ENCODE results near the gene FHAD1. TPM values are rescaled to one million over a fixed set of nuclear protein-coding genes. Genes with fewer than 3 reads are reported as not detected.

The FHAD1 gene
- total and polyA plus RNA-seq, 2 donors: 0.66 to 0.71 TPM

GRCh38 chr1:15262706-15263105 lies 15.7 kb downstream of the FHAD1 start:
- Histone ChIP-seq H3K36me3 (ENCODE audit: control insufficient read depth in 2 of 2, insufficient read depth in 2 of 2, low read length in 1 of 2) (no peaks in the 10 kb centered on the region), H3K27ac (ENCODE audit: low read depth in 1 of 2, low read length in 1 of 2) (no peak overlapping the region), H3K4me1 (ENCODE audit: control insufficient read depth in 2 of 2, insufficient read depth in 2 of 2, low read length in 2 of 2) (no peaks in the 10 kb centered on the region), H3K27me3 (ENCODE audit: control insufficient read depth in 2 of 2, insufficient read depth in 1 of 2, low read length in 1 of 2) (peaks cover 0 to 25% of the 10 kb centered on the region in 2 donors), H3K4me3 (ENCODE audit: low read length in 2 of 2) (no peak overlapping the region), H3K9me3 (ENCODE audit: control insufficient read depth in 2 of 2, insufficient read depth in 1 of 2, low read length in 1 of 2) (peaks cover 0 to 2% of the 10 kb centered on the region in 2 donors)
- 93% methylated on average over 5 of the region's 5 CpGs for WGBS
- DNase-seq (ENCODE audit: low read depth in 6 of 9, low spot score in 9 of 9): no peak

GRCh38 chr1:15264769-15265168 lies 17.7 kb downstream of the FHAD1 start:
- H3K27ac ChIP-seq (ENCODE audit: low read depth in 1 of 2, low read length in 1 of 2): no peak overlapping the region
- DNase-seq (ENCODE audit: low read depth in 6 of 9, low spot score in 9 of 9): no peak
- no peaks in the 10 kb centered on the region for H3K36me3 ChIP-seq (ENCODE audit: control insufficient read depth in 2 of 2, insufficient read depth in 2 of 2, low read length in 1 of 2)
- no peaks in the 10 kb centered on the region for H3K4me1 ChIP-seq (ENCODE audit: control insufficient read depth in 2 of 2, insufficient read depth in 2 of 2, low read length in 2 of 2)
- 85% methylated on average over 2 of the region's 2 CpGs for WGBS
- H3K9me3 ChIP-seq (ENCODE audit: control insufficient read depth in 2 of 2, insufficient read depth in 1 of 2, low read length in 1 of 2): peaks cover 0 to 2% of the 10 kb centered on the region in 2 donors
- H3K27me3 ChIP-seq (ENCODE audit: control insufficient read depth in 2 of 2, insufficient read depth in 1 of 2, low read length in 1 of 2): peaks cover 0 to 21% of the 10 kb centered on the region in 2 donors
- H3K4me3 ChIP-seq (ENCODE audit: low read length in 2 of 2): no peak overlapping the region

GRCh38 chr1:15271196-15271595 lies 24.2 kb downstream of the FHAD1 start:
- no peak overlapping the region for H3K4me3 ChIP-seq (ENCODE audit: low read length in 2 of 2)
- no peaks in the 10 kb centered on the region for H3K36me3 ChIP-seq (ENCODE audit: control insufficient read depth in 2 of 2, insufficient read depth in 2 of 2, low read length in 1 of 2)
- H3K27ac ChIP-seq (ENCODE audit: low read depth in 1 of 2, low read length in 1 of 2): no peak overlapping the region
- 95% methylated on average over 7 of the region's 7 CpGs for WGBS
- H3K27me3 ChIP-seq (ENCODE audit: control insufficient read depth in 2 of 2, insufficient read depth in 1 of 2, low read length in 1 of 2): peaks cover 0 to 3% of the 10 kb centered on the region in 2 donors
- DNase-seq (ENCODE audit: low read depth in 6 of 9, low spot score in 9 of 9): no peak
- H3K9me3 ChIP-seq (ENCODE audit: control insufficient read depth in 2 of 2, insufficient read depth in 1 of 2, low read length in 1 of 2): peaks cover 0 to under 1% of the 10 kb centered on the region in 2 donors
- H3K4me1 ChIP-seq (ENCODE audit: control insufficient read depth in 2 of 2, insufficient read depth in 2 of 2, low read length in 2 of 2): no peaks in the 10 kb centered on the region

GRCh38 chr1:15272009-15272781 lies 25.2 kb downstream of the FHAD1 start:
- 43% methylated on average over 26 of the region's 26 CpGs for WGBS

DNA sequence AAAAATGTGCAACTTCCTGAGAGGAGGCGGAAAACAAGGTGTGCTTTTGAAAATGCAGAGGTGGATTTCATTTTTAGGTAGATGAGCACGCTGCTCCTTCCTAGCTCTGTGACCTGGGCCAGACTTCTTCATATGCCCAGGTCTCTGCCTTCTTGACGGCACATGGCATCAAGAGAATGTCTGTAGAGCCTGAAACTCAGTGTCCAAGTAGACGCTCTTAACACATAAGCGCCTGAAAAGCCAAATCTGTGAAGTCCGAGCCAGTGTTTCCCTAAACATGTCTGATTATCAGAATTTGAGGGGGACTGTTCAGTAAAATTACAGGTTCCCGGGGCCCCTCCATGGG lies 25.7 kb downstream of the FHAD1 start:
- H3K36me3 ChIP-seq (ENCODE audit: control insufficient read depth in 2 of 2, insufficient read depth in 2 of 2, low read length in 1 of 2): no peaks in the 10 kb centered on the region
- no peak for DNase-seq (ENCODE audit: low read depth in 6 of 9, low spot score in 9 of 9)
- no peaks in the 10 kb centered on the region for H3K9me3 ChIP-seq (ENCODE audit: control insufficient read depth in 2 of 2, insufficient read depth in 1 of 2, low read length in 1 of 2)
- H3K4me3 ChIP-seq (ENCODE audit: low read length in 2 of 2): no peak overlapping the region
- no peaks in the 10 kb centered on the region for H3K4me1 ChIP-seq (ENCODE audit: control insufficient read depth in 2 of 2, insufficient read depth in 2 of 2, low read length in 2 of 2)
- peaks cover 0 to 3% of the 10 kb centered on the region in 2 donors for H3K27me3 ChIP-seq (ENCODE audit: control insufficient read depth in 2 of 2, insufficient read depth in 1 of 2, low read length in 1 of 2)
- no peak overlapping the region for H3K27ac ChIP-seq (ENCODE audit: low read depth in 1 of 2, low read length in 1 of 2)
- WGBS: 68% methylated on average over 7 of the region's 7 CpGs

More at GRCh38 chr1:15272009-15272781, 25.2 kb downstream of the FHAD1 start:
- Histone ChIP-seq H3K4me3 (ENCODE audit: low read length in 2 of 2) (no peak overlapping the region), H3K4me1 (ENCODE audit: control insufficient read depth in 2 of 2, insufficient read depth in 2 of 2, low read length in 2 of 2) (no peaks in the 10 kb centered on the region), H3K9me3 (ENCODE audit: control insufficient read depth in 2 of 2, insufficient read depth in 1 of 2, low read length in 1 of 2) (no peaks in the 10 kb centered on the region), H3K36me3 (ENCODE audit: control insufficient read depth in 2 of 2, insufficient read depth in 2 of 2, low read length in 1 of 2) (no peaks in the 10 kb centered on the region), H3K27me3 (ENCODE audit: control insufficient read depth in 2 of 2, insufficient read depth in 1 of 2, low read length in 1 of 2) (peaks cover 0 to 3% of the 10 kb centered on the region in 2 donors), H3K27ac (ENCODE audit: low read depth in 1 of 2, low read length in 1 of 2) (no peak overlapping the region)
- DNase-seq (ENCODE audit: low read depth in 6 of 9, low spot score in 9 of 9): peak in 6 of 9 donors; percentile 11 to 59 (median 28)

- Histone ChIP-seq H3K9me3 (ENCODE audit: control insufficient read depth in 2 of 2, insufficient read depth in 1 of 2, low read length in 1 of 2) (no peaks in the 10 kb centered on the region), H3K4me1 (ENCODE audit: control insufficient read depth in 2 of 2, insufficient read depth in 2 of 2, low read length in 2 of 2) (no peaks in the 10 kb centered on the region), H3K36me3 (ENCODE audit: control insufficient read depth in 2 of 2, insufficient read depth in 2 of 2, low read length in 1 of 2) (no peaks in the 10 kb centered on the region), H3K27ac (ENCODE audit: low read depth in 1 of 2, low read length in 1 of 2) (no peak overlapping the region), H3K4me3 (ENCODE audit: low read length in 2 of 2) (no peak overlapping the region), H3K27me3 (ENCODE audit: control insufficient read depth in 2 of 2, insufficient read depth in 1 of 2, low read length in 1 of 2) (peaks cover 0 to 3% of the 10 kb centered on the region in 2 donors)
- WGBS: 96% methylated on average over 2 of the region's 2 CpGs
- no peak for DNase-seq (ENCODE audit: low read depth in 6 of 9, low spot score in 9 of 9)
These were observed 26.3 kb downstream of the FHAD1 start for GRCh38 chr1:15273274-15273673.

DNA sequence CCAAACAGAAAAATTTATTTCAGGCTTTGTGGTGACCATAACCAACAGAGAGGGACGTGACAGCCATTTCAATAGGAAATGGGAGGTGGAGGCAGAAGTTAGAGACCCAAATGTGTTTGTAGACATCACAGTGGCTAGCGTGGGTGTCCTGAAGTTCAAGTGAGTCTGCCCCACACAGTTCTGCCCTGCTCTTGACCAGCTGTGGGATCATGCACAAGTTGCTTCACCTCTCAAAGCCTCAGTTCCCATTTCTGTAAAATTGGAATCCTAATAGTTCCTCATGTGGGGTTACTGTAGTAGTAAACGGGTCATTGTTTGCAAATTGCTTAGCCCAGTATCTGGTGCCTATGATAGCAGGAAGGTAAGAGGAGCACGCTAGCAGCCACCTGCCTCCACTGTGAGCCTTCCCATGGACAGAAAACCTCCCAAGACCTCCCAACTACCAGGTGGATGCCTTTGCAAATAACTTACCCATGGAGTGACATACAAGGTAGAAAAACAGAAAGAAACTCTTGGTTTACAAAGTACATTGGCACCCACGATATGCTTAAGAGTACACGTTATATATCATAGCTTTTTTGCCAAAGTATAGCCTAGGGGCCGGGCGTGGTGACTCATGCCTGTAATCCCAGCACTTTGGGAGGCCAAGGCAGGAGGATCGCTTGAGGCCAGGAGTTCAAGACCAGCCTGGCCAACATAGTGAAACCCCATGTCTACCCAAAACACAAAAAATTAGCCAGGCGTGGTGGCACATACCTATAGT lies 29.1 kb downstream of the FHAD1 start:
- H3K9me3 ChIP-seq (ENCODE audit: control insufficient read depth in 2 of 2, insufficient read depth in 1 of 2, low read length in 1 of 2): no peaks in the 10 kb centered on the region
- no peak for DNase-seq (ENCODE audit: low read depth in 6 of 9, low spot score in 9 of 9)
- H3K36me3 ChIP-seq (ENCODE audit: control insufficient read depth in 2 of 2, insufficient read depth in 2 of 2, low read length in 1 of 2): no peaks in the 10 kb centered on the region
- WGBS: 95% methylated on average over 10 of the region's 10 CpGs
- H3K4me1 ChIP-seq (ENCODE audit: control insufficient read depth in 2 of 2, insufficient read depth in 2 of 2, low read length in 2 of 2): no peaks in the 10 kb centered on the region
- no peak overlapping the region for H3K27ac ChIP-seq (ENCODE audit: low read depth in 1 of 2, low read length in 1 of 2)
- no peak overlapping the region for H3K4me3 ChIP-seq (ENCODE audit: low read length in 2 of 2)
- H3K27me3 ChIP-seq (ENCODE audit: control insufficient read depth in 2 of 2, insufficient read depth in 1 of 2, low read length in 1 of 2): peaks cover 0 to 3% of the 10 kb centered on the region in 2 donors

- no peak overlapping the region for H3K27ac ChIP-seq (ENCODE audit: low read depth in 1 of 2, low read length in 1 of 2)
- H3K4me1 ChIP-seq (ENCODE audit: control insufficient read depth in 2 of 2, insufficient read depth in 2 of 2, low read length in 2 of 2): no peaks in the 10 kb centered on the region
- no peak overlapping the region for H3K4me3 ChIP-seq (ENCODE audit: low read length in 2 of 2)
- peaks cover 0 to 3% of the 10 kb centered on the region in 2 donors for H3K27me3 ChIP-seq (ENCODE audit: control insufficient read depth in 2 of 2, insufficient read depth in 1 of 2, low read length in 1 of 2)
- DNase-seq (ENCODE audit: low read depth in 6 of 9, low spot score in 9 of 9): no peak
- H3K36me3 ChIP-seq (ENCODE audit: control insufficient read depth in 2 of 2, insufficient read depth in 2 of 2, low read length in 1 of 2): no peaks in the 10 kb centered on the region
- H3K9me3 ChIP-seq (ENCODE audit: control insufficient read depth in 2 of 2, insufficient read depth in 1 of 2, low read length in 1 of 2): no peaks in the 10 kb centered on the region
- WGBS: 90% methylated on average over 11 of the region's 11 CpGs
These were observed 29.8 kb downstream of the FHAD1 start for GRCh38 chr1:15276691-15277446.

- WGBS: 92% methylated on average over 5 of the region's 5 CpGs
- H3K4me1 ChIP-seq (ENCODE audit: control insufficient read depth in 2 of 2, insufficient read depth in 2 of 2, low read length in 2 of 2): no peaks in the 10 kb centered on the region
- H3K27ac ChIP-seq (ENCODE audit: low read depth in 1 of 2, low read length in 1 of 2): no peak overlapping the region
- H3K4me3 ChIP-seq (ENCODE audit: low read length in 2 of 2): no peak overlapping the region
- peaks cover 0 to under 1% of the 10 kb centered on the region in 2 donors for H3K27me3 ChIP-seq (ENCODE audit: control insufficient read depth in 2 of 2, insufficient read depth in 1 of 2, low read length in 1 of 2)
- DNase-seq (ENCODE audit: low read depth in 6 of 9, low spot score in 9 of 9): no peak
- H3K36me3 ChIP-seq (ENCODE audit: control insufficient read depth in 2 of 2, insufficient read depth in 2 of 2, low read length in 1 of 2): no peaks in the 10 kb centered on the region
- no peaks in the 10 kb centered on the region for H3K9me3 ChIP-seq (ENCODE audit: control insufficient read depth in 2 of 2, insufficient read depth in 1 of 2, low read length in 1 of 2)
These were observed 30.4 kb downstream of the FHAD1 start for GRCh38 chr1:15277447-15277838.

Measured in thymus (tissue), 11 donors.